ENCODE results near the gene PLEKHA8.

DNA sequence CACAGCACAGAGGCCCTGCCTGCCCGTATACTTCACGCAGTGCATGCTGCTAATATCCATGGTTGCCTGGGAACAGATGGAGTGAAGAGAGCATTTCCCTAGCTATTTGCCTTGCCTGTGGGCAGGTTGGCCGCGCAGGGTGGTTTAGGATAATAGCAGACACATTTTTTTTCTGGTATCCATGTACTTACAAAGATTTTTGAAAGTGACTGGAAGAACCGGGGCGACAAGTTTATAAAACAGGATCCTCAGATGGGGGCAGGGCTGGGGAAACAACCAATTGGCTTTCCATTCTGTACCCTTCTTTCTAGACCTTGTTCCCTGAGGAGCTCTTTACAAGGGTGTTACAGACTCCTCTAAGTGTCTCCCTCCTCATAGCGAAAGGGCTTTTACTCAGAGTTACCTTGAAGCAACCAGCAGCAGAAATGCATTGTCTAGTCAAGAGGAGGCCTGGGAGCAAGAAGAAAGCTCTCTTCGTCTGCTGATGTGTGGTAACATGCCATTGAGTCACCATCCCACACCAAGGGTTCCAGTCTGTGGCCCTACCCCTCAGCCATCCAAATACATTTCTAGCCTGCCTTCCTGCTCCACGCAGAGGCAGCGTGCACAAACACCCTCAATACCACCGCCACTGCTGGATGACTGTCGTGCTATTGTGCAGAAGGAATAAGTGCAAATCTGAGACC is 138.1 kb downstream of the PLEKHA8 start:
- TF ChIP-seq YY1 (IDR thresholded peaks at IDR 0.05; ENCODE audit: insufficient read depth, insufficient read length), result no peak
- TF ChIP-seq SUZ12 (IDR thresholded peaks at IDR 0.05; ENCODE audit: extremely low read depth, insufficient read depth, insufficient read length), result no peak

Measured in NT2/D1 (cell line).